Ascending aorta (tissue), 2 donors: Measurements from ENCODE around the gene COX17. TPM values are rescaled to one million over a fixed set of nuclear protein-coding genes. Genes with fewer than 3 reads are reported as not detected.

Experiments
- DNase-seq, 2 donors: peaks; one replicate each; pipeline ENCODE4 v3.0.0-alpha.2; 2019; ENCODE audit warnings: low spot score in 2 of 2
- H3K27ac ChIP-seq, 2 donors: fragments of 200-600 bp; sonication (generic); one replicate each; pipeline ENCODE4 v1.5.1; 2016 to 2017; ENCODE audit warnings: mild to moderate bottlenecking in 1 of 2
- H3K27me3 ChIP-seq: fragments of 200-600 bp; sonication (generic); one replicate; pipeline ENCODE4 v1.5.1; 2017
- H3K36me3 ChIP-seq, 2 donors: fragments of 200-600 bp; sonication (generic); one replicate each; pipeline ENCODE4 v1.5.1; 2016
- H3K4me1 ChIP-seq, 2 donors: fragments of 200-600 bp; sonication (generic); one replicate each; pipeline ENCODE4 v1.5.1; 2016 to 2017; ENCODE audit warnings: mild to moderate bottlenecking in 1 of 2
- H3K4me3 ChIP-seq, 2 donors: fragments of 200-600 bp; sonication (generic); one replicate each; pipeline ENCODE4 v1.5.1; 2016 to 2017; ENCODE audit warnings: mild to moderate bottlenecking in 1 of 2
- H3K9me3 ChIP-seq, 2 donors: fragments of 200-600 bp; sonication (generic); one replicate each; pipeline ENCODE4 v1.5.1; 2016
- intact Hi-C: fragments of 100-400 bp; cut with DNase I; formaldehyde crosslinking; loops from one replicate; pipeline ENCODE4 v1.15.1; 2023
- total RNA-seq: library from RNA; depleted of rRNA; stranded (reverse); fragments of >200 nt; gene quantifications from one replicate; pipeline ENCODE4 v1.1.0, GENCODE V29; 2016
- TF ChIP-seq, protein P1 (sequence below), 3 experiments: fragments of 200-600 bp in 2 of 3; fragments of 450-650 bp in 1 of 3; sonication (generic) in 2 of 3; IDR thresholded peaks; one replicate each; pipeline ENCODE4 v1.5.1; 2016 to 2019; ENCODE audit warnings: antibody characterized with exemption in 3 of 3, mild to moderate bottlenecking in 1 of 3, moderate library complexity in 1 of 3

COX17 gene
- total RNA-seq, 1 donor from 2014 or later: 12.5 TPM

DNA sequence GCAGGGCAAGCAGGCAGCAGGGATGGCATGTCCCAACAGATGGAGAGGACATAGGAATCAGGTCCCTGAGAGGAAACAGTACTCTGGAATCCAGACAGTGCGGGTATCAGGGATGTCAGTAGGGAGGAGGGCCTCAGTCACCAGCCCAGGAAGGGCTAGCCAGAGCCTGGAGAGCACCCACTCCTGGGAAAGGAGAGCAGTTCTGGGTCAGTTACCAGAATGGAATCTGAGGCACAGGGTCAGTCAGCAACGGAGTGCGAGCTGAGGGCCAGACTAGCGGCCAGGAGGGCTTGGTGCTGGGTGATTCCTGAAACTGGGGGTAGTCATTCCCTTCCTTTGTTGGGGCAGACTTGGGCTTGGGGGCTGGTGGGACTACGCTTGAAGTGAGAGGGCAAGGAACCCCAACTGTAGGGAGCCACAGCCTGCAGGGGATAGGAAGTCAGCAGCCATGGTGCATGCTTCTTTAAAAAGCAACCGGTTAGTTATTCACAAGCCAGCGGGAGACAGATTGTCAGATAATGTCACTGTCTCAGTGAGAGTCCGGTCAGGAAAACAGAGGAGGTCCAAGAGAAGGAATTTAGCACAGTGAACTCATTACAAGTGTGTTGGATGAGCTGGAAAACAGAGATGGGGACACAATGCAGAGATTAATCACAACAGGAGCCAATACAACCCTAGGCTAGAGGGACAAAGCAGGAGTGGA, 51.6 kb downstream of the COX17 start:
- H3K9me3 ChIP-seq: no peaks in the 10 kb centered on the region
- peaks cover 4 to 30% of the 10 kb centered on the region in 2 donors for H3K4me1 ChIP-seq
- no peak overlapping the region for H3K4me3 ChIP-seq
- no peak overlapping the region for H3K27ac ChIP-seq
- no peaks in the 10 kb centered on the region for H3K36me3 ChIP-seq
- H3K27me3 ChIP-seq: no peaks in the 10 kb centered on the region
- peak in 1 of 2 donors; percentile 55 for DNase-seq
- TF ChIP-seq, protein P1, sequence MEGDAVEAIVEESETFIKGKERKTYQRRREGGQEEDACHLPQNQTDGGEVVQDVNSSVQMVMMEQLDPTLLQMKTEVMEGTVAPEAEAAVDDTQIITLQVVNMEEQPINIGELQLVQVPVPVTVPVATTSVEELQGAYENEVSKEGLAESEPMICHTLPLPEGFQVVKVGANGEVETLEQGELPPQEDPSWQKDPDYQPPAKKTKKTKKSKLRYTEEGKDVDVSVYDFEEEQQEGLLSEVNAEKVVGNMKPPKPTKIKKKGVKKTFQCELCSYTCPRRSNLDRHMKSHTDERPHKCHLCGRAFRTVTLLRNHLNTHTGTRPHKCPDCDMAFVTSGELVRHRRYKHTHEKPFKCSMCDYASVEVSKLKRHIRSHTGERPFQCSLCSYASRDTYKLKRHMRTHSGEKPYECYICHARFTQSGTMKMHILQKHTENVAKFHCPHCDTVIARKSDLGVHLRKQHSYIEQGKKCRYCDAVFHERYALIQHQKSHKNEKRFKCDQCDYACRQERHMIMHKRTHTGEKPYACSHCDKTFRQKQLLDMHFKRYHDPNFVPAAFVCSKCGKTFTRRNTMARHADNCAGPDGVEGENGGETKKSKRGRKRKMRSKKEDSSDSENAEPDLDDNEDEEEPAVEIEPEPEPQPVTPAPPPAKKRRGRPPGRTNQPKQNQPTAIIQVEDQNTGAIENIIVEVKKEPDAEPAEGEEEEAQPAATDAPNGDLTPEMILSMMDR (IDR thresholded peaks at IDR 0.05): no peak
- intact Hi-C loops: loop anchor here (2.0 to 5.0 kb wide), 2 partner anchors 43 to 51 kb away; partner anchors contain the start of gene COX17

DNA sequence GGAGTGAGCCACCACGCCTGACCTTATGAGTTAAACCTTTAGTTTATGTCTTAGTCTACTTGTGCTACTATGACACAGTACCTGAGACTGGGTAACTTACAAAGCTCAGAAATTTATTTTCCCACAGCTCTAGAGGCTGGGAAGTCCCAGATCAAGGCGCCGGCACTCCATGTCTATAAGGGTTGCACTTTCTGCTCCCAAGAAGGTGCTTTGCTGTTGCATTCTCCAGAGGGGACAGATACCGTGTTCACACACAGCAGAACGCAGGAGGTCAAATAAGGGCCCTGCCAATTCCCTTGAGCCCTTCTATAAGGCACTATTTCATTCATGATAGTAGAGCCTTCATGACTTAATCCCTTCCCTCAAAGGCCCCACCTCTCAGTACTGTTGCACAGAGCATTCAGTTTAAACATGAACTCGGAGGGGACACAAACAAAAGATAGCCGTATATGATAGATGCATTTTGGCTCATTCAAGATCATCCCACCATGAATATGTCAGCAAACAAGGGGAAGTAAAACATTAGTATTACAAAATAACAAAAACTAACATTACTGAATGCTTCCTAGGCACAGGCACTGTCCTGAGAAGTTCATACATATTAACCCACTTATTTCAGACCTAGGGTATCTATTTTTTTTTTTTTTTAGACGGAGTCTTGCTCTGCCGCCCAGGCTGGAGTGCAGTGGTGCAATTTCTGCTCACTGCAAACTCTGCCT, 53.0 kb downstream of the COX17 start:
- H3K27me3 ChIP-seq: no peaks in the 10 kb centered on the region
- no peak overlapping the region for H3K4me3 ChIP-seq
- no peak overlapping the region for H3K27ac ChIP-seq
- peak in 1 of 2 donors; percentile 45 for DNase-seq
- no peaks in the 10 kb centered on the region for H3K9me3 ChIP-seq
- TF ChIP-seq, protein P1 (IDR thresholded peaks at IDR 0.05): no peak
- peaks cover 0 to 17% of the 10 kb centered on the region in 2 donors for H3K4me1 ChIP-seq
- no peaks in the 10 kb centered on the region for H3K36me3 ChIP-seq
- intact Hi-C loops: no loop called here

DNA sequence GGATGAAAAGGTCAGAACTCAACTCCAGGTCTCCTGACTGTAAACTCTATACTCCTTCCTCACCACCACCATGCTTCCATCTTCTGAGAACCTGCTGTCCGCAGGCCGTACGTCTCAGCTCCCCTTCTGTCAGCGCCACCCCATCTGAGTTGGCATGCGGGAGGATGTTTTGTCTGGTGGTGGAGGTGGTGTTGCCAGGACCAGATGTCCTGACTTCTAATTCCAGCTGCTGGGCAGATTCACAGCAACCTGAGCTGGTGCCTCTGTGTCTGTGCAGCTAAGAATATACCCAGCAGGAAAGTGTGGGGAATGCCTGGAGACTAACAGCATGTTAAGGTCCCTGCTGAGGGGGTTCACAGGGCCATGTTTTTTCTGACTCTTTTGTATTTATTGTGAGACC, 56.3 kb downstream of the COX17 start:
- TF ChIP-seq, protein P1 (IDR thresholded peaks at IDR 0.05): no peak
- H3K4me3 ChIP-seq: no peak overlapping the region
- intact Hi-C loops: no loop called here

More for the DNA sequence above, 56.3 kb downstream of the COX17 start:
- H3K9me3 ChIP-seq: no peaks in the 10 kb centered on the region
- no peaks in the 10 kb centered on the region for H3K36me3 ChIP-seq
- peak in 1 of 2 donors; percentile 43 for DNase-seq
- H3K27me3 ChIP-seq: no peaks in the 10 kb centered on the region
- no peak overlapping the region for H3K27ac ChIP-seq
- no peaks in the 10 kb centered on the region for H3K4me1 ChIP-seq

Other genes with a start within 250 kb of the COX17 start
- 115 TPM for gene TMEM39A, start 213.8 kb downstream of the COX17 start, total RNA-seq
- gene POGLUT1, start 208.4 kb downstream of the COX17 start, total RNA-seq: 30.3 TPM
- gene TIMMDC1, start 178.9 kb downstream of the COX17 start, total RNA-seq: 31.1 TPM
- 3.2 TPM for gene CD80, start 117.8 kb downstream of the COX17 start, total RNA-seq
- gene ADPRH, start 97.9 kb downstream of the COX17 start, total RNA-seq: 32.1 TPM
- 15.0 TPM for gene PLA1A, start 79.5 kb downstream of the COX17 start, total RNA-seq
- 4.7 TPM for gene POPDC2, start 16.8 kb downstream of the COX17 start, total RNA-seq
- gene CFAP91, start 25.6 kb upstream of the COX17 start, total RNA-seq: 3.5 TPM
- gene NR1I2, start 104.7 kb upstream of the COX17 start, total RNA-seq: not detected